CD14-positive monocyte (primary cell): ENCODE results near the gene URB1. TPM values are rescaled to one million over a fixed set of nuclear protein-coding genes. Genes with fewer than 3 reads are reported as not detected.

ENCODE experiments used
- DNase-seq, 3 donors: peaks; one replicate each; pipeline ENCODE4 v3.0.0-alpha.2; 2011 to 2022
- H2AFZ ChIP-seq: 2 replicates; pipeline ENCODE4 v1.6.0; 2012; ENCODE audit warnings: mild to moderate bottlenecking, low read depth, low read length, inconsistent platforms; ENCODE audit not compliant: insufficient read depth, poor library complexity, severe bottlenecking
- H3K27ac ChIP-seq, 2 donors: 1 replicate in 1 of 2; 2 replicates in 1 of 2; pipeline ENCODE4 v1.5.1; 2012 to 2013; ENCODE audit warnings: low read length in 2 of 2, control low read depth in 1 of 2, inconsistent platforms in 1 of 2, low read depth in 1 of 2, mild to moderate bottlenecking in 1 of 2
- H3K27me3 ChIP-seq, 2 donors: one replicate each; pipeline versions ENCODE4 v1.6.0 to v1.6.1; 2011 to 2013; ENCODE audit warnings: low read length in 2 of 2; ENCODE audit not compliant: control insufficient read depth in 2 of 2, insufficient read depth in 2 of 2
- H3K36me3 ChIP-seq, 2 donors: replicated peaks in 1 of 2; 1 replicate in 1 of 2; 2 replicates in 1 of 2; pipeline versions ENCODE4 v1.5.1 to v1.6.1; 2012 to 2013; ENCODE audit warnings: low read length in 2 of 2, control low read depth in 1 of 2, inconsistent platforms in 1 of 2, mild to moderate bottlenecking in 1 of 2; ENCODE audit not compliant: insufficient read depth in 2 of 2, control insufficient read depth in 1 of 2
- H3K4me1 ChIP-seq, 2 donors: 1 replicate in 1 of 2; 2 replicates in 1 of 2; pipeline versions ENCODE4 v1.5.1 to v1.6.1; 2012 to 2013; ENCODE audit warnings: low read length in 2 of 2, control low read depth in 1 of 2, inconsistent platforms in 1 of 2, mild to moderate bottlenecking in 1 of 2, moderate library complexity in 1 of 2; ENCODE audit not compliant: insufficient read depth in 2 of 2, control insufficient read depth in 1 of 2
- H3K4me2 ChIP-seq: replicated peaks from 2 replicates; pipeline ENCODE3; 2012; ENCODE audit warnings: low read length, moderate library complexity, mild to moderate bottlenecking; ENCODE audit not compliant: poor library complexity, severe bottlenecking; ENCODE audit errors: extremely low read depth
- H3K4me3 ChIP-seq, 3 experiments: fragments of 200-600 bp in 1 of 3; sonication (generic) in 1 of 3; replicated peaks in 1 of 3; 1 replicate in 2 of 3; 2 replicates in 1 of 3; pipeline ENCODE4 v1.5.1; 2011 to 2013; ENCODE audit warnings: low read length in 3 of 3, mild to moderate bottlenecking in 3 of 3, control low read depth in 2 of 3, low read depth in 2 of 3, inconsistent platforms in 1 of 3, moderate library complexity in 1 of 3
- H3K79me2 ChIP-seq: 2 replicates; pipeline ENCODE4 v1.6.0; 2012; ENCODE audit warnings: mild to moderate bottlenecking, control low read depth, inconsistent platforms, low read length, moderate library complexity; ENCODE audit not compliant: insufficient read depth
- H3K9ac ChIP-seq: 2 replicates; pipeline ENCODE4 v1.6.0; 2017; ENCODE audit warnings: low read length, mild to moderate bottlenecking; ENCODE audit not compliant: insufficient read depth, poor library complexity, severe bottlenecking
- H3K9me3 ChIP-seq, 2 donors: replicated peaks in 1 of 2; 1 replicate in 1 of 2; 2 replicates in 1 of 2; pipeline versions ENCODE4 v1.5.1 to v1.6.1; 2012 to 2013; ENCODE audit warnings: low read length in 2 of 2, control low read depth in 1 of 2; ENCODE audit not compliant: control insufficient read depth in 1 of 2, insufficient read depth in 1 of 2
- H4K20me1 ChIP-seq: 2 replicates; pipeline ENCODE4 v1.6.0; 2012; ENCODE audit warnings: mild to moderate bottlenecking, low read length, control low read depth, moderate library complexity; ENCODE audit not compliant: insufficient read depth
- H3K27ac Mint-ChIP-seq, 7 donors: one replicate each; pipeline ENCODE4 v1.8.0; 2020; ENCODE audit warnings: mild to moderate bottlenecking in 7 of 7, mixed read lengths in 7 of 7, moderate library complexity in 6 of 7, inconsistent platforms in 2 of 7
- H3K27me3 Mint-ChIP-seq, 3 donors: one replicate each; pipeline ENCODE4 v1.8.0; 2021 to 2022; ENCODE audit warnings: low read depth in 3 of 3, mild to moderate bottlenecking in 3 of 3, mixed read lengths in 3 of 3, moderate library complexity in 3 of 3, inconsistent platforms in 1 of 3
- H3K36me3 Mint-ChIP-seq, 2 donors: one replicate each; pipeline ENCODE4 v1.8.0; 2020; ENCODE audit warnings: mixed read lengths in 2 of 2, inconsistent platforms in 1 of 2, mild to moderate bottlenecking in 1 of 2
- H3K4me1 Mint-ChIP-seq: one replicate; pipeline ENCODE4 v1.8.0; 2020; ENCODE audit warnings: mild to moderate bottlenecking, mixed read lengths
- H3K4me3 Mint-ChIP-seq, 2 donors: one replicate each; pipeline ENCODE4 v1.8.0; 2020; ENCODE audit warnings: mild to moderate bottlenecking in 2 of 2, mixed read lengths in 2 of 2, moderate library complexity in 1 of 2
- H3K9me3 Mint-ChIP-seq, 7 donors: one replicate each; pipeline ENCODE4 v1.8.0; 2020 to 2022; ENCODE audit warnings: mixed read lengths in 7 of 7, mild to moderate bottlenecking in 6 of 7, moderate library complexity in 6 of 7, inconsistent platforms in 2 of 7
- whole genome bisulfite sequencing: methylation state at CpG from one replicate; pipeline ENCODE4 v1.1.5; 2013; ENCODE audit warnings: missing lambda C conversion rate; ENCODE audit not compliant: insufficient coverage; 5-methylcytosine and 5-hydroxymethylcytosine counted together
- intact Hi-C, 2 donors: fragments of 100-400 bp; cut with micrococcal nuclease; formaldehyde crosslinking; loops; one replicate each; pipeline versions ENCODE4 v1.15.0 to v1.15.1; 2023
- polyA plus RNA-seq, 3 donors: library from polyadenylated mRNA; depleted of rRNA in 1 of 3; unstranded in 2 of 3; stranded (reverse) in 1 of 3; fragments of 300-500 nt in 2 of 3; fragments of >200 nt in 1 of 3; fragmentation: Illumina TruSeq in 2 of 3; gene quantifications; 1 replicate in 2 of 3; 2 replicates in 1 of 3; pipeline ENCODE4 v1.2.3, GENCODE V29; 2012 to 2021
- TF ChIP-seq, protein P1 (sequence below): fragments of 200-600 bp; IDR thresholded peaks from one replicate; pipeline ENCODE4 v1.8.0; 2022; ENCODE audit warnings: antibody characterized with exemption, mild to moderate bottlenecking

The URB1 gene
- polyA plus RNA-seq, 3 donors, result 0.25 to 2.4 (median 0.47) TPM

DNA sequence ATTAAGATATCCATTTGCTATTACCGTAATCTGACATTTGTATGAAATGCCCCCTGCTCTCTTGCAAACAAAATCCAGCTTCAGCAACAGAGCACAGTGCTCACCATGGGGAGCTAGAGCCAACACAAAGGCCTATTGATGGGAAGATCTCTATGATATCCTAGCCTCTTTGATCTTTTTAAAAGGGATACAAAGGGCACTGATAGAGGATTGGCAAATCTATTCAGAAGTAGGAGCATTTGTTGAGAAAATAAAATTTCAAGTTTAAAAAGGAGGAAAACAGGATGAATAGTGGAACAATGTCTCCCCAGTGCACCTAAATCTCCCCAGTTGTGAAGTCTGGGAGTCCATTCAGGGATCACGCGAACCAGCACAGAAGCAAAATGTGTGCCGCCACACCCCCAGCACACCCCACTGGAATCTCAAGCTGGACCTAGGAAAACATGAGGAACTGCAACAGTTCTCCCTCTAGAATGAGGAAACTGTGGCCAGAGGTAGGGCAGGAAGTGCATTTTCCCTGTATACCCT, 62.0 kb downstream of the URB1 start:
- Histone ChIP-seq H3K27me3 (no peaks in the 10 kb centered on the region), H2AFZ (no peak overlapping the region), H3K4me2 (no peak overlapping the region), H3K9me3 (no peaks in the 10 kb centered on the region), H3K4me3 (no peak overlapping the region), H3K36me3 (peaks cover 53 to 88% of the 10 kb centered on the region in 2 donors), H3K4me1 (no peaks in the 10 kb centered on the region), H3K79me2 (no peaks in the 10 kb centered on the region), H3K9ac (no peak overlapping the region), H3K27ac (no peak overlapping the region), H4K20me1 (no peaks in the 10 kb centered on the region)
- no peaks in the 10 kb centered on the region for H3K9me3 Mint-ChIP-seq
- H3K4me1 Mint-ChIP-seq, result no peaks in the 10 kb centered on the region
- intact Hi-C loops, result no loop called here
- TF ChIP-seq, protein P1, sequence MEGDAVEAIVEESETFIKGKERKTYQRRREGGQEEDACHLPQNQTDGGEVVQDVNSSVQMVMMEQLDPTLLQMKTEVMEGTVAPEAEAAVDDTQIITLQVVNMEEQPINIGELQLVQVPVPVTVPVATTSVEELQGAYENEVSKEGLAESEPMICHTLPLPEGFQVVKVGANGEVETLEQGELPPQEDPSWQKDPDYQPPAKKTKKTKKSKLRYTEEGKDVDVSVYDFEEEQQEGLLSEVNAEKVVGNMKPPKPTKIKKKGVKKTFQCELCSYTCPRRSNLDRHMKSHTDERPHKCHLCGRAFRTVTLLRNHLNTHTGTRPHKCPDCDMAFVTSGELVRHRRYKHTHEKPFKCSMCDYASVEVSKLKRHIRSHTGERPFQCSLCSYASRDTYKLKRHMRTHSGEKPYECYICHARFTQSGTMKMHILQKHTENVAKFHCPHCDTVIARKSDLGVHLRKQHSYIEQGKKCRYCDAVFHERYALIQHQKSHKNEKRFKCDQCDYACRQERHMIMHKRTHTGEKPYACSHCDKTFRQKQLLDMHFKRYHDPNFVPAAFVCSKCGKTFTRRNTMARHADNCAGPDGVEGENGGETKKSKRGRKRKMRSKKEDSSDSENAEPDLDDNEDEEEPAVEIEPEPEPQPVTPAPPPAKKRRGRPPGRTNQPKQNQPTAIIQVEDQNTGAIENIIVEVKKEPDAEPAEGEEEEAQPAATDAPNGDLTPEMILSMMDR, result no peak
- H3K36me3 Mint-ChIP-seq, result peaks cover 80 to 85% of the 10 kb centered on the region in 2 donors
- H3K27me3 Mint-ChIP-seq, result no peaks in the 10 kb centered on the region
- H3K27ac Mint-ChIP-seq, result no peak overlapping the region
- H3K4me3 Mint-ChIP-seq, result no peak overlapping the region
- WGBS, result 100% methylated on average over 1 of the region's 4 CpGs
- no peak for DNase-seq

DNA sequence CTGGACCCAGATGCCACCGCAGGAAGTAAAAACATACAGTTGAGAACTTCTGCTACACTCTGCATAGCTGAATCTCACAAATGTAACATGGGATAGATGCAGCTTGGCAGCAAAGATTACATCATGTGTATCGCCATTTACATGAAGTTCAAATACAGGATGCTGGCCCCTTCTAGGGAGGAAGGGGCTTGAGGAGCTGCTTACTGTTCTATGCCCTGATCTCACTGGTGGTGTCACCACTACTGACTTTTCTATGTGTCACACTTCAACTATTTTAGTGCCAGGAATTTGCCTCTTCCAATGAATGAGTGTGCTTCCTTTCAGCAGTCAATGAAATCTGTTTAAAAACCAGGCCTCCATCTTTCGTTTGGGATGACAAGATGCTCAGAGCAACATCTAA, 63.0 kb downstream of the URB1 start:
- intact Hi-C loops, result no loop called here
- no peaks in the 10 kb centered on the region for H3K79me2 ChIP-seq
- H3K4me3 ChIP-seq, result no peak overlapping the region
- no CpG with 5 or more reads among the region's 3 CpGs for whole genome bisulfite sequencing
- no peak overlapping the region for H2AFZ ChIP-seq
- Mint-ChIP-seq H3K27ac (no peak overlapping the region), H3K36me3 (peaks cover 80 to 85% of the 10 kb centered on the region in 2 donors), H3K4me3 (no peak overlapping the region), H3K4me1 (no peaks in the 10 kb centered on the region), H3K9me3 (no peaks in the 10 kb centered on the region), H3K27me3 (no peaks in the 10 kb centered on the region)
- H3K27me3 ChIP-seq, result no peaks in the 10 kb centered on the region
- no peaks in the 10 kb centered on the region for H3K9me3 ChIP-seq
- no peaks in the 10 kb centered on the region for H4K20me1 ChIP-seq
- H3K36me3 ChIP-seq, result peaks cover 53 to 89% of the 10 kb centered on the region in 2 donors
- H3K9ac ChIP-seq, result no peak overlapping the region
- H3K4me1 ChIP-seq, result no peaks in the 10 kb centered on the region
- H3K4me2 ChIP-seq, result no peak overlapping the region
- H3K27ac ChIP-seq, result no peak overlapping the region
- no peak for DNase-seq
- TF ChIP-seq, protein P1, result no peak
